Astrocyte (in vitro differentiated cells and primary cell): ENCODE data around the gene TENM3.

Source experiments
- CTCF ChIP-seq: IDR thresholded peaks from 2 replicates; pipeline ENCODE4 v1.5.1; 2011; ENCODE audit warnings: low read depth, mild to moderate bottlenecking, inconsistent platforms, low read length, moderate library complexity; ENCODE audit not compliant: insufficient read depth
- EZH2 ChIP-seq: IDR thresholded peaks from 2 replicates; pipeline ENCODE4 v1.6.1; 2012; ENCODE audit warnings: mild to moderate bottlenecking, low read length, inconsistent platforms; ENCODE audit not compliant: insufficient read depth

- TF ChIP-seq CTCF (no peak), EZH2 (no peak)
Observed at GRCh38 chr4:182805750-182806149, 562.5 kb downstream of the TENM3 start.
